SU-DHL-6 (cell line): Measurements from ENCODE around the gene TENM4.

Experiments
- H2AFZ ChIP-seq: fragments of 200-600 bp; sonication (generic); 2 replicates; pipeline ENCODE4 v1.6.1; 2014; ENCODE audit warnings: low read depth, mild to moderate bottlenecking, moderate library complexity, mixed read lengths, antibody characterized with exemption, low read length; ENCODE audit not compliant: severe bottlenecking
- H3F3A ChIP-seq: fragments of 200-600 bp; shearing (Covaris generic); 2 replicates; pipeline ENCODE4 v1.6.0; 2016; ENCODE audit warnings: antibody characterized with exemption, mild to moderate bottlenecking; ENCODE audit not compliant: insufficient read depth
- H3K27ac ChIP-seq: fragments of 200-600 bp; sonication (generic); 2 replicates; pipeline ENCODE4 v1.5.1; 2016; ENCODE audit warnings: low read depth, mild to moderate bottlenecking, low read length, moderate library complexity, mixed read lengths
- H3K27me3 ChIP-seq: fragments of 200-600 bp; sonication (generic), shearing (Covaris generic); 2 replicates; pipeline ENCODE4 v1.6.0; 2014; ENCODE audit warnings: mild to moderate bottlenecking, low read length
- H3K36me3 ChIP-seq: fragments of 200-600 bp; sonication (generic); 2 replicates; pipeline ENCODE4 v1.6.1; 2014; ENCODE audit warnings: mild to moderate bottlenecking, low read length, mixed read lengths
- H3K4me2 ChIP-seq: fragments of 300-600, 200-600 bp; shearing (Covaris generic), sonication (generic); 2 replicates; pipeline ENCODE4 v1.6.0; 2014; ENCODE audit warnings: low read length, low read depth, mild to moderate bottlenecking; ENCODE audit not compliant: poor library complexity, severe bottlenecking
- H3K4me3 ChIP-seq: fragments of 200-600 bp; sonication (generic); 2 replicates; pipeline ENCODE4 v1.5.1; 2014; ENCODE audit warnings: antibody characterized with exemption, low read length, mild to moderate bottlenecking, mixed read lengths; ENCODE audit not compliant: insufficient read depth, poor library complexity, severe bottlenecking
- H3K79me2 ChIP-seq: fragments of 200-600 bp; sonication (generic); 2 replicates; pipeline ENCODE4 v1.6.1; 2014; ENCODE audit warnings: mild to moderate bottlenecking, low read length, moderate library complexity; ENCODE audit not compliant: insufficient read depth
- H3K9ac ChIP-seq: fragments of 200-600 bp; sonication (generic); 2 replicates; pipeline ENCODE4 v1.7.0; 2014; ENCODE audit warnings: mild to moderate bottlenecking, low read length
- H3K9me2 ChIP-seq: fragments of 200-600 bp; sonication (generic); replicated peaks from 2 replicates; pipeline ENCODE4 v1.6.1; 2014; ENCODE audit warnings: low read length; ENCODE audit not compliant: insufficient read depth
- H3K9me3 ChIP-seq: fragments of 200-600 bp; sonication (generic); 2 replicates; pipeline ENCODE4 v1.6.1; 2014; ENCODE audit warnings: low read length, mixed read lengths; ENCODE audit not compliant: insufficient read depth
- H4K20me1 ChIP-seq: fragments of 200-600 bp; sonication (generic); 2 replicates; pipeline ENCODE4 v1.6.1; 2014; ENCODE audit warnings: low read depth, mild to moderate bottlenecking, antibody characterized with exemption, low read length, moderate library complexity, mixed read lengths
- EZH2phosphoT487 ChIP-seq: fragments of 200-600 bp; sonication (generic), shearing (Covaris generic); conservative IDR thresholded peaks from 2 replicates; pipeline ENCODE4 v1.6.1; 2018; ENCODE audit warnings: mild to moderate bottlenecking, antibody characterized with exemption, low read length, moderate library complexity, mixed read lengths
- TF ChIP-seq, protein P1 (sequence below): fragments of 200-600 bp; sonication (generic); IDR thresholded peaks from one replicate; pipeline ENCODE4 v1.5.1; 2017; ENCODE audit warnings: antibody characterized with exemption, mild to moderate bottlenecking, low read length, moderate library complexity; ENCODE audit not compliant: insufficient read depth, poor library complexity, severe bottlenecking

The TENM4 gene

DNA sequence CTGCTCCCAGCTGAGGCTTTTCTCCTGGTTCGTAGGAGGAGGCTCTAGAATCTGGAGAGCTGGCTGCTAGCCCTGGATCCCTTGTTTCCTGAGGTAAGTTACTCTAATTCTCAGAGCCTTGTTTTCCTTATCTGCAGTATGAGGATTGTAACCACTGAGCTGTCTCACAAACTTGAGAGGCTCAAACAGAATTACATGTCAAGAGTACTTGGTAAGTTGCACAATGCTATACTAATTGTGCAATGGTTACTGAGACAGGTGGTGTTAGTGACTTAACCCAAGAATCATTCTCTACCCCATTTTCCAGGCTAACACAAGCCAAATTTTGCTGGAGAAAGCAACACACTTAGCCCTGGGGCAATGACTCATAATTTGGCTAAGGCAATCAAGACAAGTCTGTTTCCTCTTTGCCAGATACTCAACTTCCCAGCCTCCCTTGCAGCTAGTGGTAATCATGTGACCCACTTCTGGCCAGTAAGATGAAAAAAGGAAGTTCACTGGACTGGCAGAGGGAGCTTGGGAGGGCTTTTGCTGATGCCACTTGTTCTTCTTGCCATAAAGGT lies 348.0 kb downstream of the TENM4 start:
- Histone ChIP-seq H3K4me2 (no peak overlapping the region), H3K9ac (no peak overlapping the region), H4K20me1 (no peaks in the 10 kb centered on the region), H3K4me3 (no peak overlapping the region), H3K79me2 (no peaks in the 10 kb centered on the region), H3K36me3 (no peaks in the 10 kb centered on the region), H3K27ac (no peak overlapping the region), H3K27me3 (no peaks in the 10 kb centered on the region), H2AFZ (no peak overlapping the region), H3F3A (no peaks in the 10 kb centered on the region), H3K9me3 (no peaks in the 10 kb centered on the region), H3K9me2 (no peaks in the 10 kb centered on the region)
- TF ChIP-seq, protein P1, sequence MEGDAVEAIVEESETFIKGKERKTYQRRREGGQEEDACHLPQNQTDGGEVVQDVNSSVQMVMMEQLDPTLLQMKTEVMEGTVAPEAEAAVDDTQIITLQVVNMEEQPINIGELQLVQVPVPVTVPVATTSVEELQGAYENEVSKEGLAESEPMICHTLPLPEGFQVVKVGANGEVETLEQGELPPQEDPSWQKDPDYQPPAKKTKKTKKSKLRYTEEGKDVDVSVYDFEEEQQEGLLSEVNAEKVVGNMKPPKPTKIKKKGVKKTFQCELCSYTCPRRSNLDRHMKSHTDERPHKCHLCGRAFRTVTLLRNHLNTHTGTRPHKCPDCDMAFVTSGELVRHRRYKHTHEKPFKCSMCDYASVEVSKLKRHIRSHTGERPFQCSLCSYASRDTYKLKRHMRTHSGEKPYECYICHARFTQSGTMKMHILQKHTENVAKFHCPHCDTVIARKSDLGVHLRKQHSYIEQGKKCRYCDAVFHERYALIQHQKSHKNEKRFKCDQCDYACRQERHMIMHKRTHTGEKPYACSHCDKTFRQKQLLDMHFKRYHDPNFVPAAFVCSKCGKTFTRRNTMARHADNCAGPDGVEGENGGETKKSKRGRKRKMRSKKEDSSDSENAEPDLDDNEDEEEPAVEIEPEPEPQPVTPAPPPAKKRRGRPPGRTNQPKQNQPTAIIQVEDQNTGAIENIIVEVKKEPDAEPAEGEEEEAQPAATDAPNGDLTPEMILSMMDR = no peak
- no peak for TF ChIP-seq EZH2phosphoT487

DNA sequence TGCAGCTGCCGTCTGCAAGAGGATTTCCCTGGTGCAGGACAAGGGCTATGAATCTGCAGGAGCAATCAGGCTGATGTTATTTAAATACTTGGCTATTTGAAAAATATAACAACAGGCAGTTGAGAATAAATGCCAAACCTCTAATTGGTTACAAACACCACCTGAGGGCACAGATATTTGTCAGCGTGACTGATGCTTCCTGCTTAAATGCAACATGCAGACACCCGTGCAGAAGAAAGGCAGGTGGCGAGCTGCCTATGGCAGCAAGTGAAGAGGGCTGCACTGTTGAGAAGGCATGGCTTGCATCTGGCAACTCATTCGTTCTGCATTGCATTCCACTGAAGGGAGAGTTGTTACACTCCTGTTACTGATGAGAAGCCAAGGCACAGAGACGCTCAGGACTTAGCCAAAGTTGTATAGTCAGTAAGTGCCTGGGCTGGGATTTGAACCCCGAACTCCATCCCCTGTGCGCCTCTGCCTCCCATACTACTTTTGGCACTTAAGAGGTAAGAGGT lies 350.6 kb downstream of the TENM4 start:
- TF ChIP-seq EZH2phosphoT487 = no peak
- TF ChIP-seq, protein P1 = no peak
- Histone ChIP-seq H3K9me3 (no peaks in the 10 kb centered on the region), H3K4me3 (no peak overlapping the region), H3K27ac (no peak overlapping the region), H2AFZ (no peak overlapping the region), H3K9me2 (no peaks in the 10 kb centered on the region), H4K20me1 (no peaks in the 10 kb centered on the region), H3K9ac (no peak overlapping the region), H3K36me3 (no peaks in the 10 kb centered on the region), H3K79me2 (no peaks in the 10 kb centered on the region), H3K27me3 (no peaks in the 10 kb centered on the region), H3K4me2 (no peak overlapping the region), H3F3A (no peaks in the 10 kb centered on the region)

DNA sequence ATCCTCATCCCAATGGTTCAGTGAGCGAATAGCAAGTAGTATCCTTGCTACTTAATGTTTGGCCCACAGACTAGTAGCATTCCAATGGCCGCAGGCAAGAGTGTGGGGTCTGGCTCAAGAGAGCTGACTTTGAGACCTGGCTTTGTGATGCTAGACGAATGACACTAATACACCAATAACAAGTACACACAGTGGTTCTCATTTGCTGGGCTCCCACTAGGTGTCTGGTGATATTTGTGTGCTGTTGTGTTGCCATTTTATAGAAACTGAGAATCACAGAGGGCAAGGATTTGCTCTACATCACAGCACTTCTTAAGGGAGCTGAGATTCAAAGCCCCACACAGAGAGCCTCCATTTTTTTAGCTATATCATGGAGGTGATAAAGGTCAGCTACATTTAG lies 351.2 kb downstream of the TENM4 start:
- H3K4me2 ChIP-seq = no peak overlapping the region
- H3K36me3 ChIP-seq = no peaks in the 10 kb centered on the region
- H3F3A ChIP-seq = no peaks in the 10 kb centered on the region
- no peak overlapping the region for H3K9ac ChIP-seq
- no peaks in the 10 kb centered on the region for H4K20me1 ChIP-seq
- H3K27me3 ChIP-seq = no peaks in the 10 kb centered on the region
- no peak overlapping the region for H3K27ac ChIP-seq
- TF ChIP-seq, protein P1 = no peak
- TF ChIP-seq EZH2phosphoT487 = no peak
- no peak overlapping the region for H3K4me3 ChIP-seq
- no peaks in the 10 kb centered on the region for H3K79me2 ChIP-seq
- H3K9me2 ChIP-seq = no peaks in the 10 kb centered on the region
- no peak overlapping the region for H2AFZ ChIP-seq
- no peaks in the 10 kb centered on the region for H3K9me3 ChIP-seq
